Thyroid gland (tissue), 4 donors: ENCODE data around the gene ACOT8. TPM values are rescaled to one million over a fixed set of nuclear protein-coding genes. Genes with fewer than 3 reads are reported as not detected.
"Not testable (repeated sequence)": the region's sequence is repeated elsewhere in the genome, so short reads cannot be mapped to it uniquely, and the experiment has no call there.

ENCODE experiments used
- DNase-seq, 2 donors: peaks; one replicate each; pipeline ENCODE4 v3.0.0-alpha.2; 2019
- H3K27ac ChIP-seq, 3 donors: fragments of 200-600 bp; sonication (generic); 1 replicate in 2 of 3; 2 replicates in 1 of 3; pipeline ENCODE4 v1.5.1; 2016 to 2019; ENCODE audit warnings: mild to moderate bottlenecking in 1 of 3, moderate library complexity in 1 of 3
- H3K27me3 ChIP-seq: fragments of 200-600 bp; sonication (generic); one replicate; pipeline ENCODE4 v1.5.1; 2019
- H3K36me3 ChIP-seq, 2 donors: fragments of 200-600 bp; sonication (generic); one replicate each; pipeline ENCODE4 v1.5.1; 2016 to 2019
- H3K4me1 ChIP-seq, 2 donors: fragments of 200-600 bp; sonication (generic); one replicate each; pipeline ENCODE4 v1.5.1; 2017 to 2019
- H3K4me3 ChIP-seq, 3 donors: fragments of 200-600 bp; sonication (generic); replicated peaks in 1 of 3; 1 replicate in 2 of 3; 2 replicates in 1 of 3; pipeline ENCODE4 v1.5.1; 2016; ENCODE audit warnings: mild to moderate bottlenecking in 1 of 3
- H3K9me3 ChIP-seq: fragments of 200-600 bp; sonication (generic); one replicate; pipeline ENCODE4 v1.5.1; 2017
- POLR2A ChIP-seq, 2 donors: fragments of 450-650 bp; IDR thresholded peaks; one replicate each; pipeline ENCODE4 v1.6.1; 2017; ENCODE audit warnings: antibody characterized with exemption in 2 of 2, mild to moderate bottlenecking in 2 of 2, moderate library complexity in 1 of 2
- WGBS, 2 donors: methylation state at CpG; one replicate each; pipeline ENCODE4 v1.1.5; 2017; 5-methylcytosine and 5-hydroxymethylcytosine counted together
- intact Hi-C: fragments of 100-400 bp; cut with DNase I; formaldehyde crosslinking; loops from one replicate; pipeline ENCODE4 v1.15.1; 2023
- total RNA-seq, 4 donors: library from RNA; depleted of rRNA; stranded (reverse); fragments of >200 nt; gene quantifications; one replicate each; pipeline ENCODE4 v1.2.3, GENCODE V29; 2016
- TF ChIP-seq, protein P1 (sequence below), 6 experiments: fragments of 200-600 bp in 3 of 6; fragments of 450-650 bp in 3 of 6; sonication (generic) in 3 of 6; IDR thresholded peaks; one replicate each; pipeline ENCODE4 v1.5.1; 2016 to 2019; ENCODE audit warnings: antibody characterized with exemption in 6 of 6, mild to moderate bottlenecking in 2 of 6, inconsistent platforms in 1 of 6, moderate library complexity in 1 of 6

The ACOT8 gene
- total RNA-seq: 10 to 100 TPM; 36.3 to 73.8 (median 50.6) TPM

- TF ChIP-seq POLR2A (IDR thresholded peaks at IDR 0.05): peak in 1 of 2 donors; percentile 87
- TF ChIP-seq, protein P1, sequence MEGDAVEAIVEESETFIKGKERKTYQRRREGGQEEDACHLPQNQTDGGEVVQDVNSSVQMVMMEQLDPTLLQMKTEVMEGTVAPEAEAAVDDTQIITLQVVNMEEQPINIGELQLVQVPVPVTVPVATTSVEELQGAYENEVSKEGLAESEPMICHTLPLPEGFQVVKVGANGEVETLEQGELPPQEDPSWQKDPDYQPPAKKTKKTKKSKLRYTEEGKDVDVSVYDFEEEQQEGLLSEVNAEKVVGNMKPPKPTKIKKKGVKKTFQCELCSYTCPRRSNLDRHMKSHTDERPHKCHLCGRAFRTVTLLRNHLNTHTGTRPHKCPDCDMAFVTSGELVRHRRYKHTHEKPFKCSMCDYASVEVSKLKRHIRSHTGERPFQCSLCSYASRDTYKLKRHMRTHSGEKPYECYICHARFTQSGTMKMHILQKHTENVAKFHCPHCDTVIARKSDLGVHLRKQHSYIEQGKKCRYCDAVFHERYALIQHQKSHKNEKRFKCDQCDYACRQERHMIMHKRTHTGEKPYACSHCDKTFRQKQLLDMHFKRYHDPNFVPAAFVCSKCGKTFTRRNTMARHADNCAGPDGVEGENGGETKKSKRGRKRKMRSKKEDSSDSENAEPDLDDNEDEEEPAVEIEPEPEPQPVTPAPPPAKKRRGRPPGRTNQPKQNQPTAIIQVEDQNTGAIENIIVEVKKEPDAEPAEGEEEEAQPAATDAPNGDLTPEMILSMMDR (IDR thresholded peaks at IDR 0.05): no peak
- H3K9me3 ChIP-seq: no peaks in the 10 kb centered on the region
- peak within 1 kb of the TSS; percentile 25 to 86 (median 62) for H3K4me3 ChIP-seq
- DNase-seq: peak; percentile 95 to 96
- H3K4me1 ChIP-seq: peaks cover 18 to 29% of the 10 kb centered on the region in 2 donors
- H3K36me3 ChIP-seq: no peaks in the 10 kb centered on the region
- no peaks in the 10 kb centered on the region for H3K27me3 ChIP-seq
- H3K27ac ChIP-seq: peak within 1 kb of the TSS in 2 of 3 donors; percentile 74 to 80
- intact Hi-C loops: no loop called here
- 0% methylated on average over 6 to 30 of the region's 36 CpGs for WGBS, 2 donors
These were observed at the start of gene ACOT8, which contains the start of gene ZSWIM3 for GRCh38 chr20:45857114-45857881. TSS of gene ACOT8 (minus strand) at chr20:45857392. CDS start at chr20:45857315, 77 bp downstream. TSS of gene ZSWIM3 (plus strand) at chr20:45857614. CDS start at chr20:45857826, 212 bp downstream.

- no peak for DNase-seq
- no peak for TF ChIP-seq POLR2A (IDR thresholded peaks at IDR 0.05)
- TF ChIP-seq, protein P1 (IDR thresholded peaks at IDR 0.05): no peak
- Histone ChIP-seq H3K4me3 (no peak overlapping the region), H3K36me3 (peaks cover 0 to 4% of the 10 kb centered on the region in 2 donors), H3K4me1 (no peaks in the 10 kb centered on the region), H3K9me3 (no peaks in the 10 kb centered on the region), H3K27me3 (no peaks in the 10 kb centered on the region), H3K27ac (no peak overlapping the region)
- 90% methylated on average over 8 of the region's 8 CpGs for WGBS, 2 donors
- intact Hi-C loops: no loop called here
These were observed 48.4 kb upstream of the ACOT8 start for GRCh38 chr20:45905505-45906079.

DNA sequence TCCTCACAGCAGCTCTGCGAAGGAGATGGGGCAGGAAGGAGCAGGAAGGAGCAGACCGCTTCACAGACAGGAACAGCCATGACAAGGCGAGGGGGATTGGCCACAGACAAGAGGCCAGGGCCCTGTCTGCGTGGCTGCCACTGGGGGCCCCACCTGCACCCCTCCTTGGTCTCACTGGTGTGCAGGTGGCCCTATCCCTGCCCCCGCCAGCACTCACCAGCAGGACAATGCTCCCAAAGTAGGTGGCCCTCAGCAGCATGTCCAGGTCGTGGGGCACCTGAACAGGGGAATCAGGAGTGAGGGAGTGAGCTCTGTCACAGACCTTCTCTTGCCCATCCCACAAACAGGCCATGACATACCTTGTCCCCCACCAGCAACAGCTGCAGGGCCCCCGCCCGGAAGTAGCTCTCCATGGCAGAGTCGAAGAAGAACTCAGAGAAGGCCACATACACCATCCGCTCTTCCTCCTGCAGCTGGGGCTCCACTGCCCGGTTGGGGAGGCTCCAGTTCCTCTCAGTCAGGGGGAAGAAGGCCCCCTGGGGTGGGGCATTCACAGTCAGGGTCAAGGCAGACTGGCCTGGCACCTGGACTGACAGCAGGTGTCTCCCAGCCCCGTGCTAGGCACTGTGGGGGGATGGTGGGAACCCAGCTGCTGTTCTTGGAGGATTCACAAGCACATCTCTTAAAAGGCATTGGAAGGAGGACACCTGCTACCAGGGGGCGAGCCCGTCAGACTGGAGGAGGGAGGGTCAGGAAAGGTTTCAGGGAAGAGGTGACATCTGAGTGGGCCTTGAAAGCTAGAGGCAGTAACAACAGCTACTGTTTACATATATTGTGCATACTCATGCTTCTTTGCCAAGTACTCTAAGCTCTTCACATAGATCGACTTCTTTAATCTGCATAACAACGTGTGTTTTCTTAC is 47.7 kb upstream of the ACOT8 start:
- H3K4me1 ChIP-seq: no peaks in the 10 kb centered on the region
- H3K4me3 ChIP-seq: no peak overlapping the region
- no peak overlapping the region for H3K27ac ChIP-seq
- peaks cover 0 to 6% of the 10 kb centered on the region in 2 donors for H3K36me3 ChIP-seq
- 83 to 87% methylated on average over 13 to 15 of the region's 16 CpGs for WGBS, 2 donors
- intact Hi-C loops: no loop called here
- no peak for DNase-seq
- TF ChIP-seq, protein P1 (IDR thresholded peaks at IDR 0.05): no peak
- no peak for TF ChIP-seq POLR2A (IDR thresholded peaks at IDR 0.05)
- H3K9me3 ChIP-seq: no peaks in the 10 kb centered on the region
- H3K27me3 ChIP-seq: no peaks in the 10 kb centered on the region

DNA sequence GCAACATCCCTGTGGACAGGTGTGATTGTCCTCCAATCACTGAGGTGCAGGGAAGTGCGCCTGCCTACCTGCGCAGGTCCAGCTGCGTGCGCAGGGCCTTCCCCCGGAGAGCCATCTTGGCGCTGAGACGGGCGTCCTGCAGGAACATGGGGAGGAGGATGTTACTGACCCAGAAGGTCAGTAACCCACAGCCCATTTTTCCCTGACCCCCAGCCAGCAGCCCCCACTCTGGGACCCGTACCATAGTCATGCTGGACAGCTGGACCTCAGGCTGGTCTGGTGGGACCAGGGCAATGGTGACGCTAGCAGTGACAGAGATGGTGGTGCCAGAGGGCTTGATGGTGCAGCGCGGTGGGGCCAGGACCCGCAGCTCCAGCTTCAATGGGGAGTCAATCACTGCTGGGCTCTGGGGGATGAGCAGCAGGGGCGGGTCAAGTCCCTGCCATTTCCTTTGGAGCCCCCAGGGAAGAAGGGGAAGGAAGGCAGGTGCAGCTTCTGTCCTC is 45.1 kb upstream of the ACOT8 start:
- Histone ChIP-seq H3K27me3 (no peaks in the 10 kb centered on the region), H3K4me3 (no peak overlapping the region), H3K9me3 (no peaks in the 10 kb centered on the region), H3K27ac (no peak overlapping the region), H3K36me3 (peaks cover 0 to 6% of the 10 kb centered on the region in 2 donors), H3K4me1 (no peaks in the 10 kb centered on the region)
- intact Hi-C loops: no loop called here
- WGBS, 2 donors: 89 to 94% methylated on average over 12 to 14 of the region's 14 CpGs
- DNase-seq: no peak
- TF ChIP-seq POLR2A (IDR thresholded peaks at IDR 0.05): no peak
- TF ChIP-seq, protein P1 (IDR thresholded peaks at IDR 0.05): no peak

DNA sequence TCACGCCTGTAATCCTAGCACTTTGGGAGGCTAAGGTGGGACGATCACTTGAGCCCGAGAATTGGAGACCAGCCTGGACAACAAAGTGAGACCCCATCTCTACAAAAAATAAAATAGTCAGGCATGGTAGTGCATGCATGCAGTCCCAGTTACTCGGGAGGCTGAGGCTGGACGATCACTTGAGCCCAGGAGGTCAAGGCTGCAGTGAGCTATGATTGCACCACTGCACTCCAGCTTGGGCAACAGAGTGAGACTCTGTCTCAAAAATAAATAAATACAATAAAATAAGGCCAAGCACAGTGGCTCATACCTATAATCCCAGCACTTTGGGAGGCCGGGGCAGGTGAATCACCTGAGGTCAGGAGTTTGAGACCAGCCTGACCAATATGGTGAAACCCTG is 44.1 kb upstream of the ACOT8 start:
- H3K9me3 ChIP-seq, DNase-seq, H3K36me3 ChIP-seq, H3K4me1 ChIP-seq, intact Hi-C loops, H3K27me3 ChIP-seq, H3K4me3 ChIP-seq, H3K27ac ChIP-seq: not testable (repeated sequence)
- 92 to 97% methylated on average over 6 of the region's 6 CpGs for WGBS, 2 donors
